ENCODE measurements around the gene UBAC2. TPM values are rescaled to one million over a fixed set of nuclear protein-coding genes. Genes with fewer than 3 reads are reported as not detected.

UBAC2 gene
- total and polyA plus RNA-seq, 2 donors (not counting 3 experiments of a cell fraction or from before 2014, with no cell fraction given), result 45.7 to 54.4 TPM

GRCh38 chr13:99211421-99212035 lies 10.9 kb downstream of the UBAC2 start:
- Histone ChIP-seq H3K9me3 (replicated peaks; ENCODE audit: control insufficient read depth, insufficient read depth, low read length) (no peaks in the 10 kb centered on the region), H3K27me3 (ENCODE audit: control insufficient read depth in 2 of 2, insufficient read depth in 2 of 2, low read length in 2 of 2) (no peaks in the 10 kb centered on the region), H3K27ac (ENCODE audit: insufficient read depth, low read depth, low read length) (no peak overlapping the region), H3K79me2 (ENCODE audit: control insufficient read depth, insufficient read depth, low read length) (peaks cover 54% of the 10 kb centered on the region), H4K20me1 (replicated peaks; ENCODE audit: control insufficient read depth, extremely low read depth, insufficient read depth, low read length) (peaks cover 2% of the 10 kb centered on the region), H3K4me2 (ENCODE audit: insufficient read depth, low read length) (no peak overlapping the region), H3K9me1 (replicated peaks; ENCODE audit: control insufficient read depth, extremely low read depth, insufficient read depth, low read length) (no peaks in the 10 kb centered on the region), H3K4me1 (ENCODE audit: control insufficient read depth, extremely low read depth, insufficient read depth, low read length) (no peaks in the 10 kb centered on the region), H2AFZ (ENCODE audit: low read depth, low read length) (no peak overlapping the region), H3K4me3 (replicated peaks in 1 of 3; ENCODE audit: insufficient read depth in 1 of 3, low read depth in 1 of 3, low read length in 3 of 3) (no peak overlapping the region), H3K9ac (replicated peaks; ENCODE audit: extremely low read depth, insufficient read depth, low read length) (no peak overlapping the region), H3K36me3 (ENCODE audit: control insufficient read depth in 2 of 2, extremely low read depth in 1 of 2, insufficient read depth in 2 of 2, low read length in 2 of 2) (no peaks in the 10 kb centered on the region)
- intact Hi-C loops (cut with micrococcal nuclease), result no loop called here
- TF ChIP-seq MYC (IDR thresholded peaks at IDR 0.05; ENCODE audit: low read depth, low read length) (no peak), GATA2 (IDR thresholded peaks at IDR 0.05; ENCODE audit: insufficient read depth, insufficient read length, low read depth, low read length) (no peak)
- ChIA-PET CTCF (no interaction called here), POLR2A (no interaction called here)
- no peak for FAIRE-seq
- BruUV-seq (replicated peaks), result no TSS peak
- dilution Hi-C loops (cut with MboI; ENCODE audit: extremely low pct_ligation_motif_present, low sequenced_read_pairs), result no loop called here
- no peak for DNase-seq (ENCODE audit: low read depth, low spot score)

GRCh38 chr13:99214232-99214631 lies 13.6 kb downstream of the UBAC2 start:
- Histone ChIP-seq H3K36me3 (ENCODE audit: control insufficient read depth in 2 of 2, extremely low read depth in 1 of 2, insufficient read depth in 2 of 2, low read length in 2 of 2) (no peaks in the 10 kb centered on the region), H3K27me3 (ENCODE audit: control insufficient read depth in 2 of 2, insufficient read depth in 2 of 2, low read length in 2 of 2) (no peaks in the 10 kb centered on the region), H3K9ac (replicated peaks; ENCODE audit: extremely low read depth, insufficient read depth, low read length) (no peak overlapping the region), H3K4me3 (replicated peaks in 1 of 3; ENCODE audit: insufficient read depth in 1 of 3, low read depth in 1 of 3, low read length in 3 of 3) (no peak overlapping the region), H3K27ac (ENCODE audit: insufficient read depth, low read depth, low read length) (no peak overlapping the region), H3K9me3 (replicated peaks; ENCODE audit: control insufficient read depth, insufficient read depth, low read length) (no peaks in the 10 kb centered on the region), H2AFZ (ENCODE audit: low read depth, low read length) (no peak overlapping the region), H3K9me1 (replicated peaks; ENCODE audit: control insufficient read depth, extremely low read depth, insufficient read depth, low read length) (no peaks in the 10 kb centered on the region), H3K79me2 (ENCODE audit: control insufficient read depth, insufficient read depth, low read length) (peaks cover 63% of the 10 kb centered on the region), H4K20me1 (replicated peaks; ENCODE audit: control insufficient read depth, extremely low read depth, insufficient read depth, low read length) (peaks cover 2% of the 10 kb centered on the region), H3K4me1 (ENCODE audit: control insufficient read depth, extremely low read depth, insufficient read depth, low read length) (peaks cover 4% of the 10 kb centered on the region), H3K4me2 (ENCODE audit: insufficient read depth, low read length) (no peak overlapping the region)
- FAIRE-seq (no peak), DNase-seq (ENCODE audit: low read depth, low spot score) (no peak)
- CTCF ChIA-PET, result interaction anchor here (0.7 to 2.6 kb wide), 4 partner anchors 13 to 55 kb away, joined by 3 to 12 read pairs (median 4); partner anchors contain the start of gene UBAC2
- intact Hi-C loops (cut with micrococcal nuclease), result no loop called here
- no TSS peak for BruUV-seq (replicated peaks)
- POLR2A ChIA-PET, result interaction anchor here (0.6 kb wide), 1 partner anchor 647 kb away, joined by 7 read pairs; no protein-coding TSS in a partner anchor
- dilution Hi-C loops (cut with MboI; ENCODE audit: extremely low pct_ligation_motif_present, low sequenced_read_pairs), result no loop called here
- no peak for TF ChIP-seq POLR2A (IDR thresholded peaks at IDR 0.05; ENCODE audit: low read depth, low read length)
- no peak for TF ChIP-seq EZH2 (IDR thresholded peaks at IDR 0.05; ENCODE audit: borderline replicate concordance, low read depth, low read length, severe bottlenecking)
- TF ChIP-seq MAX (IDR thresholded peaks at IDR 0.05; ENCODE audit: insufficient read depth, insufficient read length), result no peak
- no peak for TF ChIP-seq GATA2 (IDR thresholded peaks at IDR 0.05; ENCODE audit: insufficient read depth, insufficient read length, low read depth, low read length)
- no peak for TF ChIP-seq CTCF (IDR thresholded peaks at IDR 0.05; ENCODE audit: extremely low read depth in 1 of 2, insufficient read depth in 1 of 2, low read depth in 1 of 2, low read length in 2 of 2)
- no peak for TF ChIP-seq JUN (IDR thresholded peaks at IDR 0.05; ENCODE audit: borderline replicate concordance, insufficient read depth, insufficient read length, low read depth)
- no peak for TF ChIP-seq POLR2AphosphoS5 (IDR thresholded peaks at IDR 0.05; ENCODE audit: insufficient read depth, low read depth, low read length)
- TF ChIP-seq MYC (IDR thresholded peaks at IDR 0.05; ENCODE audit: low read depth, low read length), result no peak
